GM21526 (cell line): ENCODE data around the gene TRAPPC3L.

Source experiments
- ATAC-seq: cut with Tn5 transposase; IDR thresholded peaks from one replicate; pipeline ENCODE4 v1.9.1; 2021; ENCODE audit warnings: moderate library complexity; ENCODE audit not compliant: unreplicated experiment, low FRiP score

The TRAPPC3L gene

DNA sequence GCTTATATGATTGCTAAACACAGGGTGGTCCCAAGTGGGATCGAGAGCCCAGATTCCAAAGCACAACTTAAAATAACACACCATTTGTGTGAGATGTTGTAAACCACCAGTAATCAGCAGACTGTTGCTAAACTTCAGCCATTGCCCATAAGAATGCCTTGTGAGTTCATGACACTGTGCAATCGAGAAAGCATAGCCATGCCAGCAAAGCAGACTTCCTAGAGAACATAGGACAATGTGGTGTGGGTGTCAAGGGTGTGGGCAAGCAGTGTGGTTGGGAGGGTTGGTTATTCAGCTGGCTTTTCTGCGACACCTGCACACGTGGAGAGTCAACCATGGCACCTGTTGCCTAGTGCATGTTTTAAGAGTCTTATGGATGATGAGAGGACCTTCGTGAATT, 100.4 kb downstream of the TRAPPC3L start:
- ATAC-seq, result no peak
